PC-9 (cell line): ENCODE measurements around the gene METTL9. TPM values are rescaled to one million over a fixed set of nuclear protein-coding genes. Genes with fewer than 3 reads are reported as not detected.
"Not testable (repeated sequence)": the region's sequence is repeated elsewhere in the genome, so short reads cannot be mapped to it uniquely, and the experiment has no call there.

Source experiments
- BruUV-seq: library from RNA; stranded (reverse); fragments of 400-500 nt; replicated peaks from 2 replicates; lab custom pipeline; 2021; lab: Mats Ljungman, UMichigan
- CTCF ChIA-PET: fragments of 300-600 bp; sonication (Branson Sonifier 250); formaldehyde crosslinking; loops from one replicate; lab custom pipeline; 2022; ENCODE audit warnings: antibody characterized with exemption; lab: Charles Lee
- POLR2A ChIA-PET: fragments of 300-600 bp; sonication (Branson Sonifier 250); formaldehyde crosslinking; loops from one replicate; lab custom pipeline; 2022; ENCODE audit warnings: antibody characterized with exemption; ENCODE audit not compliant: unreplicated experiment; lab: Charles Lee
- DNase-seq, 2 experiments: peaks; one replicate each; pipeline versions ENCODE4 v3.0.0 to v3.0.0-alpha.2; 2015 to 2022; ENCODE audit warnings: mixed read lengths in 1 of 2
- H2AFZ ChIP-seq: fragments of 200-600 bp; sonication (generic); 2 replicates; pipeline ENCODE4 v1.8.1; 2017; ENCODE audit warnings: antibody characterized with exemption
- H3F3A ChIP-seq: fragments of 200-600 bp; sonication (generic); 2 replicates; pipeline ENCODE4 v1.8.1; 2017; ENCODE audit warnings: antibody characterized with exemption, mild to moderate bottlenecking, low read depth; ENCODE audit not compliant: insufficient read depth
- H3K27ac ChIP-seq: fragments of 200-600 bp; sonication (generic); 2 replicates; pipeline ENCODE4 v1.6.1; 2016; ENCODE audit warnings: mixed run types
- H3K27me3 ChIP-seq: fragments of 200-600 bp; sonication (generic); 2 replicates; pipeline ENCODE4 v1.6.1; 2016; ENCODE audit warnings: low read depth, mixed run types; ENCODE audit not compliant: insufficient read depth
- H3K36me3 ChIP-seq: fragments of 200-600 bp; sonication (generic); 2 replicates; pipeline ENCODE4 v1.6.1; 2016; ENCODE audit warnings: low read depth, mixed run types
- H3K4me1 ChIP-seq: fragments of 200-600 bp; sonication (generic); replicated peaks from 2 replicates; pipeline ENCODE4 v1.6.1; 2016; ENCODE audit warnings: mixed run types; ENCODE audit not compliant: insufficient read depth
- H3K4me2 ChIP-seq: fragments of 200-600 bp; sonication (generic); 2 replicates; pipeline ENCODE4 v1.6.1; 2017; ENCODE audit warnings: mixed run types
- H3K4me3 ChIP-seq: fragments of 200-600 bp; sonication (generic); 2 replicates; pipeline ENCODE4 v1.6.1; 2016; ENCODE audit warnings: mixed run types
- H3K79me2 ChIP-seq: fragments of 200-600 bp; sonication (generic); 2 replicates; pipeline ENCODE4 v1.6.1; 2017; ENCODE audit warnings: low read depth, mixed run types
- H3K9me2 ChIP-seq: fragments of 200-600 bp; sonication (generic); 2 replicates; pipeline ENCODE4 v1.8.1; 2017; ENCODE audit warnings: mild to moderate bottlenecking; ENCODE audit not compliant: insufficient read depth
- H3K9me3 ChIP-seq: fragments of 200-600 bp; sonication (generic); 2 replicates; pipeline ENCODE4 v1.8.1; 2016; ENCODE audit warnings: low read depth; ENCODE audit not compliant: insufficient read depth
- H4K20me1 ChIP-seq: fragments of 200-600 bp; sonication (generic); 2 replicates; pipeline ENCODE4 v1.8.1; 2017; ENCODE audit not compliant: insufficient read depth
- EZH2 ChIP-seq: fragments of 200-600 bp; sonication (generic); IDR thresholded peaks from 2 replicates; pipeline ENCODE4 v1.8.0; 2017; ENCODE audit warnings: antibody characterized with exemption, low read depth
- intact Hi-C: fragments of 100-400 bp; cut with micrococcal nuclease; formaldehyde crosslinking; loops from one replicate; pipeline ENCODE4 v1.10.0; 2022; ENCODE audit not compliant: unreplicated experiment
- total RNA-seq: library from RNA; stranded (reverse); gene quantifications from 2 replicates; pipeline ENCODE4 v1.2.3, GENCODE V29; 2021
- TF ChIP-seq, protein P1 (sequence below): fragments of 200-600 bp; sonication (generic); conservative IDR thresholded peaks from 2 replicates; pipeline ENCODE4 v1.6.1; 2017; ENCODE audit warnings: mixed run types, antibody characterized with exemption, mild to moderate bottlenecking, moderate library complexity

The METTL9 gene
- total RNA-seq, 1 experiment from 2014 or later: 136 TPM

DNA sequence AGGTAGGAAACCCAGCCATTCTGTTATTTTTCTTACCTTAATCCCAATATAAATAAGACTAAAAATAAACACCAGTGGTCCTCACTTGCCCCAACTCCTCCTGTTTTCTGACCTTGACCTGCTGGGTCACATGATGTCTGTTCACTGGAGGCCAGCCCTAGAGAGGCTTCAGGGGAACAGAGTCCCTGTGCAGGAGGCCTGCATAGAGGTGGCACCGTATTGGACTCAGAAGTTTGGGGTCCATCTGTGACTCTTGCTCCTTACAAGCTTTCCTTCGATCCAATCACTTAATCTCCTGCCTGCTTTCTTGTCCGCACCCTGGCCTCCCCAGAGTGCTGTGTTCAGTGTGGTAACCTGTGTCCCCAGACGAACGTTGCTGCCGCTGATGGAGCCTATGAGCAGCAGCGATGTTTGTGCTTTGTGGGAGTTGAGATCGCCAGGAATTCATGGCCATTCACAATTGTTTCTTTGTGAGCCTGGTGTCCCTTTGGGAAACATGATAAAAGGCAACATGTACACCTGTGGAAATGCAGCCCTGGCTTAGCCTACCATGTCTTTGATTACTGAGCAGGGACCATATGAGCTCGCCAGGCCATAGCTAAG is 48.3 kb downstream of the METTL9 start:
- Histone ChIP-seq H4K20me1 (peaks cover 4% of the 10 kb centered on the region; the same call in 1 of the 2 replicates), H2AFZ (no peak overlapping the region), H3K4me2 (no peak overlapping the region), H3K27ac (no peak overlapping the region), H3K4me3 (no peak overlapping the region), H3K9me3 (no peaks in the 10 kb centered on the region), H3K79me2 (peaks cover 49% of the 10 kb centered on the region), H3K4me1 (no peaks in the 10 kb centered on the region), H3K27me3 (no peaks in the 10 kb centered on the region), H3K9me2 (no peaks in the 10 kb centered on the region), H3K36me3 (peaks cover 12% of the 10 kb centered on the region; the same call in 1 of the 2 replicates), H3F3A (peaks cover 18% of the 10 kb centered on the region; the same call in 1 of the 2 replicates)
- no TSS peak for BruUV-seq
- intact Hi-C loops: no loop called here
- DNase-seq: no peak
- ChIA-PET POLR2A (no interaction called here), CTCF (no interaction called here)
- TF ChIP-seq, protein P1, sequence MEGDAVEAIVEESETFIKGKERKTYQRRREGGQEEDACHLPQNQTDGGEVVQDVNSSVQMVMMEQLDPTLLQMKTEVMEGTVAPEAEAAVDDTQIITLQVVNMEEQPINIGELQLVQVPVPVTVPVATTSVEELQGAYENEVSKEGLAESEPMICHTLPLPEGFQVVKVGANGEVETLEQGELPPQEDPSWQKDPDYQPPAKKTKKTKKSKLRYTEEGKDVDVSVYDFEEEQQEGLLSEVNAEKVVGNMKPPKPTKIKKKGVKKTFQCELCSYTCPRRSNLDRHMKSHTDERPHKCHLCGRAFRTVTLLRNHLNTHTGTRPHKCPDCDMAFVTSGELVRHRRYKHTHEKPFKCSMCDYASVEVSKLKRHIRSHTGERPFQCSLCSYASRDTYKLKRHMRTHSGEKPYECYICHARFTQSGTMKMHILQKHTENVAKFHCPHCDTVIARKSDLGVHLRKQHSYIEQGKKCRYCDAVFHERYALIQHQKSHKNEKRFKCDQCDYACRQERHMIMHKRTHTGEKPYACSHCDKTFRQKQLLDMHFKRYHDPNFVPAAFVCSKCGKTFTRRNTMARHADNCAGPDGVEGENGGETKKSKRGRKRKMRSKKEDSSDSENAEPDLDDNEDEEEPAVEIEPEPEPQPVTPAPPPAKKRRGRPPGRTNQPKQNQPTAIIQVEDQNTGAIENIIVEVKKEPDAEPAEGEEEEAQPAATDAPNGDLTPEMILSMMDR: no peak
- no peak for TF ChIP-seq EZH2

DNA sequence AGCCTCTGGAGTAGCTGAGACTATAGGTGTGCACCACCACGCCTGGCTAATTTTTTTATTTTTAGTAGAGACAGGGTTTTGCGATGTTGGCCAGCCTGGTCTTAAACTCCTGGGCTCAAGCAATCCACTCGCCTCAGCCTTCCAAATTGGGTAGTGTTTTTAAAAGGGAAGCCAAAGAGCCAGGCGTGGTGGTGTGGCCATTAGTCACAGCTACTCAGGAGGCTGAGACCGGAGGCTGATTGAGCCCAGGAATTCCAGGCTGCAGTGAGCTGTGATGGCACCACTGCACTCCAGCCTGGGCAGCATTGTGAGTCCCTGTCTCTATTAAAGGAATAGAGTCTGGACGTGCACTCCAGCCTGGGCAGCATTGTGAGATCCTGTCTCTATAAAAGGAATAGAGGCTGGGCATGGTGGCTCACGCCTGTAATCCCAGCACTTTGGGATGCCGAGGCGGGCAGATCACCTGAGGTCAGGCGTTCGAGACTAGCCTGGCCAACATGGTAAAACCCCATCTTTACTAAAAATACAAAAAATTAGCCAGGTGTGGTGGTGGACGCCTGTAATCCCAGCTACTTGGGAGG is 50.5 kb downstream of the METTL9 start:
- POLR2A ChIA-PET: interaction anchor here (0.6 kb wide), 1 partner anchor 11 kb away, joined by 6 read pairs; no protein-coding TSS in a partner anchor
- not testable (repeated sequence) for DNase-seq

DNA sequence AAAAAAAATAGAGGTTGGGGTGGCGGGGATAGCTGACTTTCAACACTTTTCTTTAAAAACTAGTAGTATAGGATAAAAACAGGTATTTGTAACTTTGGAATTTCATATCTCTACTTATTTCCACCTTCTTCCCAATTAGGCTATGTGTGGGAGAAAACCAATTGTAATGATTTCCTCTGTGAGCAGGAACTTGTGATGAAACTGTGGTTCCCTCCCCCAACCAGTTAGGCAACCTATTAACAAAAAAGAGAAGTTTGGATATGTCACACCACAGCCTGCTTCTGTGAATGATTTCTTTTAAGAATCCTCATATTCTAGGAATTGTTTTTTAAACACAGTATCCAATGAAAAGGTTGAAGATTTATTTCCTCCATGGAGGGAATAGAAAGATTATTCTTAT is 51.1 kb downstream of the METTL9 start:
- intact Hi-C loops: no loop called here
- ChIA-PET CTCF (no interaction called here), POLR2A (interaction anchor here (0.6 kb wide), 1 partner anchor 72 kb away, joined by 12 read pairs; no protein-coding TSS in a partner anchor)
- no peak for DNase-seq
- Histone ChIP-seq H3K4me1 (no peaks in the 10 kb centered on the region), H3K4me3 (no peak overlapping the region), H3K27me3 (no peaks in the 10 kb centered on the region), H4K20me1 (peaks cover 4% of the 10 kb centered on the region; the same call in 1 of the 2 replicates), H3K9me3 (no peaks in the 10 kb centered on the region), H3K9me2 (no peaks in the 10 kb centered on the region), H3K4me2 (no peak overlapping the region), H2AFZ (no peak overlapping the region), H3K27ac (no peak overlapping the region), H3F3A (peaks cover 14% of the 10 kb centered on the region; the same call in 1 of the 2 replicates), H3K79me2 (peaks cover 29% of the 10 kb centered on the region), H3K36me3 (peaks cover 12% of the 10 kb centered on the region; the same call in 1 of the 2 replicates)
- no TSS peak for BruUV-seq
- no peak for TF ChIP-seq EZH2
- TF ChIP-seq, protein P1: no peak

More for the DNA sequence above, 50.5 kb downstream of the METTL9 start:
- H3K9me2 ChIP-seq, BruUV-seq, H3K4me1 ChIP-seq, H3K4me2 ChIP-seq, H4K20me1 ChIP-seq, H3K9me3 ChIP-seq, H3K4me3 ChIP-seq, CTCF ChIA-PET, H3K27ac ChIP-seq, H2AFZ ChIP-seq, H3K27me3 ChIP-seq, intact Hi-C loops: not testable (repeated sequence)
- peaks cover 29% of the 10 kb centered on the region for H3K79me2 ChIP-seq
- peaks cover 13% of the 10 kb centered on the region; the same call in 1 of the 2 replicates for H3F3A ChIP-seq
- H3K36me3 ChIP-seq: peaks cover 12% of the 10 kb centered on the region; the same call in 1 of the 2 replicates
